ENCODE data around the gene ROR2.
A peak's percentile ranks its signal among the peaks of the same experiment; 100 is the strongest.
"Not testable (repeated sequence)": the region's sequence is repeated elsewhere in the genome, so short reads cannot be mapped to it uniquely, and the experiment has no call there.

ROR2 gene

DNA sequence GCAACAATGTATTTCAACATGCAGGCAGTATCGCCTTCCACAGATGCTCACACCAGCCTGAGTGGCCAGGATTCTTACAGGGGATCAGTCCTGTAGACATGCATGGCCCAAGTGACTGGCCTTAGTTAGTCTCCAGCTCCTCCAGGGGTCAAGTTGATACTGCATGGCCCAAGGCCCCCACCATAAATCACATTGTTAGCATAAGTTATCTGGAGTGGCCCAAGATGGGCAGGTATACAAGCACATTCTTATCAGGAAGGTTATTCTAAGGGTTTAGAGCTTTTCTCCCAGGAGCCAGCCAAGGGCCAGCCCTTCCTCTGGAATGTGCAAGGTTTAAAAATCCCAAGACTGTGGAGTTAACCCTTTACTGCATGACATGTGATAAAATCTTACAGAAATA lies 295.5 kb downstream of the ROR2 start:
- H3K36me3 Mint-ChIP-seq (ENCODE audit: low read depth), result no peaks in the 10 kb centered on the region
- H3K27me3 Mint-ChIP-seq, result peaks cover 15% of the 10 kb centered on the region
- DNase-seq, result no peak
- H3K4me1 Mint-ChIP-seq (ENCODE audit: low read depth), result no peaks in the 10 kb centered on the region
- H3K9me3 Mint-ChIP-seq, result no peaks in the 10 kb centered on the region
- H3K4me3 Mint-ChIP-seq, result no peak overlapping the region
- no peak overlapping the region for H3K27ac Mint-ChIP-seq

DNA sequence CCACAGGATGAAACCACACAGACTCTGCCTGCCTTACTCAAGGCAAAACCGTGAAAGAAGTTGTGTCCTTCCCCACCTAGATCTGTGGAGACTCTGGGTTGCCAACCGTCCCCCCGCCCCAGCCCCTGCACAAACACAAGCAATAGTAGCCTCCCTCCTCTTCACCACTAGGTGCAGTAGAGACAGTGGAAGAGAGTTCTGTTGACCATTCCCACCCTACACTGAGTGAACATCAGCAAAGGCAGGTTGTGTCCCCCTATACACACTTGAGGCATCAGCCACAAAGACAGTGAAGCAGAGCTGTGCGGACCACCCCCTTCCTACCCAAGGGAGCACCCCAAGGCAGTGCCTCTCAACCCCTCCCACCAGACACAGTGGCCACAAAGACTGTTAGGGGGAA lies 302.7 kb downstream of the ROR2 start:
- no peaks in the 10 kb centered on the region for H3K4me1 Mint-ChIP-seq (ENCODE audit: low read depth)
- no peaks in the 10 kb centered on the region for H3K36me3 Mint-ChIP-seq (ENCODE audit: low read depth)
- DNase-seq, result no peak
- no peak overlapping the region for H3K27ac Mint-ChIP-seq
- H3K27me3 Mint-ChIP-seq, result peaks cover 40% of the 10 kb centered on the region
- no peaks in the 10 kb centered on the region for H3K9me3 Mint-ChIP-seq
- no peak overlapping the region for H3K4me3 Mint-ChIP-seq

GRCh38 chr9:91646702-91647101 lies 303.3 kb downstream of the ROR2 start:
- H3K27me3 Mint-ChIP-seq, result peaks cover 40% of the 10 kb centered on the region

DNA sequence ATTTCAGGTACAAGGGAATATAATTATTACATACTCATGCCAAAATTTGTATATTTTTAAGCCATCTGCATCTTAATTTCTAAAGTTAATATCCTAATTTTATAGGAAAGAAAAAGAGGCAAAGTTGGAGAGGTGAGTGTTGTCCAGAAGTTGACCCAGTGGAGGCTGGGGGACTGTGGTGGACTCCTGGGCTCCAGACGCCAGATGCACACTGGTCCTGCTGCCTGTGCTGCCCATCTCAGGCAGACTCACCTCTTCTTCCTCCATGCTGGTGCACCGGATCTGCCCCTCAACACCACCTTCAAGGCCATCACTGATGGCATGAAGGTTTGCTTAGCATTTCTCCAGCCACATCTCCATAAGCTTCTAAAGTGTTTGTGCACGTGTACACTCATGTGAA lies 305.6 kb downstream of the ROR2 start:
- no peak overlapping the region for H3K27ac Mint-ChIP-seq
- no peak overlapping the region for H3K4me3 Mint-ChIP-seq

More at GRCh38 chr9:91646702-91647101, 303.3 kb downstream of the ROR2 start:
- DNase-seq, result no peak
- Mint-ChIP-seq H3K9me3 (peaks cover 2% of the 10 kb centered on the region), H3K36me3 (ENCODE audit: low read depth) (no peaks in the 10 kb centered on the region), H3K4me1 (ENCODE audit: low read depth) (no peaks in the 10 kb centered on the region), H3K27ac (no peak overlapping the region), H3K4me3 (no peak overlapping the region)

GRCh38 chr9:91643481-91644077 lies 306.4 kb downstream of the ROR2 start:
- Mint-ChIP-seq H3K27me3 (peaks cover 37% of the 10 kb centered on the region), H3K27ac (no peak overlapping the region), H3K4me3 (no peak overlapping the region), H3K9me3 (peaks cover 6% of the 10 kb centered on the region), H3K4me1 (ENCODE audit: low read depth) (no peaks in the 10 kb centered on the region), H3K36me3 (ENCODE audit: low read depth) (no peaks in the 10 kb centered on the region)
- DNase-seq, result no peak

More for the DNA sequence above, 305.6 kb downstream of the ROR2 start:
- no peaks in the 10 kb centered on the region for H3K4me1 Mint-ChIP-seq (ENCODE audit: low read depth)
- DNase-seq, result no peak
- H3K36me3 Mint-ChIP-seq (ENCODE audit: low read depth), result no peaks in the 10 kb centered on the region
- H3K9me3 Mint-ChIP-seq, result peaks cover 6% of the 10 kb centered on the region
- H3K27me3 Mint-ChIP-seq, result peaks cover 37% of the 10 kb centered on the region

- H3K27me3 Mint-ChIP-seq, result peaks cover 41% of the 10 kb centered on the region
- H3K4me3 Mint-ChIP-seq, result no peak overlapping the region
- H3K27ac Mint-ChIP-seq, result no peak overlapping the region
- no peaks in the 10 kb centered on the region for H3K36me3 Mint-ChIP-seq (ENCODE audit: low read depth)
- H3K4me1 Mint-ChIP-seq (ENCODE audit: low read depth), result no peaks in the 10 kb centered on the region
- peaks cover 6% of the 10 kb centered on the region for H3K9me3 Mint-ChIP-seq
- no peak for DNase-seq
Measured at GRCh38 chr9:91642771-91643170, 307.3 kb downstream of the ROR2 start.

- Mint-ChIP-seq H3K4me3 (no peak overlapping the region), H3K4me1 (ENCODE audit: low read depth) (no peaks in the 10 kb centered on the region)
Measured at GRCh38 chr9:91640428-91640827, 309.6 kb downstream of the ROR2 start.

DNA sequence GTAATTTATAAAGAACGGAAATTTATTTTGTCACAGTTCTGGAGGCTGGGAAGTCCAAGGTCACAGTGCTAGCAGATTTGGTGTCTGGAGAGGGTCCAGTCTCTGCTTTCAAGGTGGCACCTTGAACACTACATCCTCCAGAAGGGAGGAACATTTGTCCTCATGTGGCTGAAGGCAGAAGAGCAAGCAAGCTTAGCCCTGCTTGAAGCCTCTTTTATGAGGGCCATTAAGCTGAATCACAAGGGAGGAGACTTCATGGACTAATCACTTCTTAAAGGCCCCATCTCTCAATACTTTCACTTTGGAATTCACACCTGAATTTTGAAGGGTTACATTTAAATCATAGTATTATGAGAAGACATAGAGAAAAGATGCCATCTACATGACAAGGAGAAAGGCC lies 311.0 kb downstream of the ROR2 start:
- DNase-seq, result no peak
- peaks cover 31% of the 10 kb centered on the region for H3K27me3 Mint-ChIP-seq
- no peaks in the 10 kb centered on the region for H3K36me3 Mint-ChIP-seq (ENCODE audit: low read depth)
- H3K27ac Mint-ChIP-seq, result no peak overlapping the region
- H3K4me3 Mint-ChIP-seq, result no peak overlapping the region
- peaks cover 6% of the 10 kb centered on the region for H3K9me3 Mint-ChIP-seq
- H3K4me1 Mint-ChIP-seq (ENCODE audit: low read depth), result no peaks in the 10 kb centered on the region

More at GRCh38 chr9:91640428-91640827, 309.6 kb downstream of the ROR2 start:
- H3K36me3 Mint-ChIP-seq (ENCODE audit: low read depth), result no peaks in the 10 kb centered on the region
- peaks cover 29% of the 10 kb centered on the region for H3K27me3 Mint-ChIP-seq
- peaks cover 6% of the 10 kb centered on the region for H3K9me3 Mint-ChIP-seq
- no peak overlapping the region for H3K27ac Mint-ChIP-seq
- no peak for DNase-seq

- H3K4me1 Mint-ChIP-seq (ENCODE audit: low read depth); DNase-seq; H3K4me3 Mint-ChIP-seq; H3K9me3 Mint-ChIP-seq; H3K36me3 Mint-ChIP-seq (ENCODE audit: low read depth); H3K27ac Mint-ChIP-seq: not testable (repeated sequence)
- peaks cover 62% of the 10 kb centered on the region for H3K27me3 Mint-ChIP-seq
Measured at GRCh38 chr9:91634832-91635231, 315.2 kb downstream of the ROR2 start.

DNA sequence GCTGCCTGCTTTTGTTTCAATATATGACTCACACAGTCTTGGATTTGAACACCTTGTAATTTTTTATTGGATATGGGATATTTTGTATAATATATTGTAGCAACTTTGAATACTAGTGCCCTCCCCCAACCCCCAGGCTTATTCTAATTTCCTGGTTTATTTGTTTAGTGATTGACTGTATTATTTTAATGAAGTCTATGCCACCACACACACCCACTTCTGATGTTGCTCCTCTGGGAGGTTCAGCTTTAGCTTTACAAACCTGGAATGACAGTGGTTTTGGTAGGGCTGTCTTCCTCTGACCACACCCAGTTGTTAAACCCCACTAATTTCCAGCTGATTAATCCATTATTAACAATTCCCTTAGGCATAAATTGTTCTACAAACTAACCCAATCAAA lies 320.3 kb downstream of the ROR2 start:
- H3K4me3 Mint-ChIP-seq, result no peak overlapping the region
- no peak overlapping the region for H3K27ac Mint-ChIP-seq
- H3K27me3 Mint-ChIP-seq, result peaks cover 70% of the 10 kb centered on the region
- H3K4me1 Mint-ChIP-seq (ENCODE audit: low read depth), result no peaks in the 10 kb centered on the region
- no peak for DNase-seq
- H3K36me3 Mint-ChIP-seq (ENCODE audit: low read depth), result no peaks in the 10 kb centered on the region
- H3K9me3 Mint-ChIP-seq, result peaks cover 4% of the 10 kb centered on the region

DNA sequence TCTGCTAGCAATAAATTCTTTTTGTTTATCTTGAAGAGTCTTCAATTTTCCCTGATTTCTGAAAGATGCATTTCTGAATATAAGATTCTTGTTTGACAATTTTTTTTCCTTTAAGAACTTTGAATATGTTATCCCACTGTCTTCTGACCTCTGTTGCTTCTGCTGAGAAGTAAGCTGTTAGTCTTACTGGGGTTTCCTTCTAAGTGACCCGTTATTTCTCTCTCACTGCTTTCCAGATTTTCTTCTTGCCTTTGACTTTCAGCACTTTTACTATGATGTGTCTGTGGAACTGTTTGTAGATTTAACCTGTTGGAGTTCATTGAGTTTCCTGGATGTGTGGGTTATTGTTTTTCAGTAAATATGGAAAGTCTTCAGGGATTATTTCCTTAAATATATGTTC lies 321.1 kb downstream of the ROR2 start:
- H3K27ac Mint-ChIP-seq, result no peak overlapping the region
- no peaks in the 10 kb centered on the region for H3K36me3 Mint-ChIP-seq (ENCODE audit: low read depth)
- no peak for DNase-seq
- H3K27me3 Mint-ChIP-seq, result peaks cover 68% of the 10 kb centered on the region
- no peaks in the 10 kb centered on the region for H3K4me1 Mint-ChIP-seq (ENCODE audit: low read depth)
- no peak overlapping the region for H3K4me3 Mint-ChIP-seq
- H3K9me3 Mint-ChIP-seq, result peaks cover 4% of the 10 kb centered on the region

GRCh38 chr9:91625331-91625730 lies 324.7 kb downstream of the ROR2 start:
- H3K4me3 Mint-ChIP-seq, result no peak overlapping the region
- H3K9me3 Mint-ChIP-seq, result peaks cover 6% of the 10 kb centered on the region
- H3K27me3 Mint-ChIP-seq, result peaks cover 64% of the 10 kb centered on the region
- H3K36me3 Mint-ChIP-seq (ENCODE audit: low read depth), result no peaks in the 10 kb centered on the region
- peaks cover 8% of the 10 kb centered on the region for H3K4me1 Mint-ChIP-seq (ENCODE audit: low read depth)
- no peak overlapping the region for H3K27ac Mint-ChIP-seq
- DNase-seq, result no peak

DNA sequence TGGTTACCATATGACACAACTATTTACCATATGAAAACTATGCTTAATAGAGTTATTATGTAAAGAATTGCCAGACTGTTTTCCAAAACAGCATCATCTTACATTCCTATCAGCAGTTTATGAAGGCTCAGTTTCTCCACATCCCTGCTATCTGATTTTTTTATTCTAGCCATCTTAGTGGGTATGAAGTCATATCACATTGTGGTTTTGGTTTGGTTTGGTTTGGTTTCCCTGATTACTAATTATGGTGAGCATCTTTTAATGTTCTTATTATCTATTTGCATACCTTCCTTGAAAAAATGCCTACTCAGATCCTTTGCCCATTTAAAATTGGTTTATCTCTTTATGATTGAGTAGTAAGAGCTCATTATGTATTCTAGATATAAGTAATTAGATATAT lies 327.0 kb downstream of the ROR2 start:
- Mint-ChIP-seq H3K27me3 (peaks cover 69% of the 10 kb centered on the region), H3K36me3 (ENCODE audit: low read depth) (no peaks in the 10 kb centered on the region), H3K27ac (peak overlapping the region; percentile 47), H3K9me3 (peaks cover 5% of the 10 kb centered on the region), H3K4me1 (ENCODE audit: low read depth) (peaks cover 8% of the 10 kb centered on the region), H3K4me3 (no peak overlapping the region)
- no peak for DNase-seq

DNA sequence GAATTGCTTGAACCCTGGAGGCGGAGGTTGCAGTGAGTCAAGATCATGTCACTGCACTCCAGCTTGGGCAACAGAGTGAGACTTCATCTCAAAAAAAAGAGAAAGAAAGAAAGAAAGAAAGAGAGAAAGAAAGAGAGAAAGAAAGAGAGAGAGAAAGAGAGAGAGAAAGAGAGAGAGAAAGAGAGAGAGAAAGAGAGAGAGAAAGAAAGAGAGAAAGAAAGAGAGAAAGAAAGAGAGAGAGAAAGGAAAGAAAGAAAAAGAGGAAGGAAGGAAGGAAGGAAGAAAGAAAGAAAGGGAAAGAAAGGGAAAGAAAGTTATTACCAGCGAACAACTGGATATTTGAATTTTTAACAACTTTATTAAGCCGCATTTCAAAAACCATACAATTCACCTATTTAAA lies 327.9 kb downstream of the ROR2 start:
- not testable (repeated sequence) for H3K4me3 Mint-ChIP-seq

GRCh38 chr9:91614044-91614443 lies 336.0 kb downstream of the ROR2 start:
- not testable (repeated sequence) for H3K4me3 Mint-ChIP-seq; DNase-seq; H3K36me3 Mint-ChIP-seq (ENCODE audit: low read depth); H3K27ac Mint-ChIP-seq; H3K9me3 Mint-ChIP-seq; H3K4me1 Mint-ChIP-seq (ENCODE audit: low read depth)
- H3K27me3 Mint-ChIP-seq, result peaks cover 38% of the 10 kb centered on the region

More for the DNA sequence above, 327.9 kb downstream of the ROR2 start:
- DNase-seq; H3K4me1 Mint-ChIP-seq (ENCODE audit: low read depth); H3K9me3 Mint-ChIP-seq; H3K36me3 Mint-ChIP-seq (ENCODE audit: low read depth); H3K27ac Mint-ChIP-seq: not testable (repeated sequence)
- H3K27me3 Mint-ChIP-seq, result peaks cover 70% of the 10 kb centered on the region

DNA sequence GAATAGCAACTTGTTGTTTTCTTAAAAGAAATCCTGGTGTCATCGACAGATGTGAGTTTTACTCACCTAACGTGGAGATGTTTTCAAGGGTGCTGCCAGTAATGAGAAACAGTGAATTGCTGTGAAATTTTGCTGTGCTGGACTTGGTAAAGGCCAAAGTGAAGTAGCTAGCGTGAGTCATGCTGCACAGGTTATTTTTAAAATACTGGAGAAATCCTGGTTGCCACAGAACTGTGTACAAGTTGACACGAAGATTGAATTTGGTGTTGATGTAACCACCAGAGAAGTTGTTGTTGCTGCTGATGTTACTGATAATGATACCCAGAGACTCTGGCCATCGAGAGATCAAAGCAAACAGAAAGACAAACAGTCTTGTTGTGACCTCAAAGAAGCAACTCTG lies 338.4 kb downstream of the ROR2 start:
- Mint-ChIP-seq H3K9me3 (no peaks in the 10 kb centered on the region), H3K27me3 (peaks cover 36% of the 10 kb centered on the region), H3K27ac (no peak overlapping the region), H3K36me3 (ENCODE audit: low read depth) (no peaks in the 10 kb centered on the region), H3K4me1 (ENCODE audit: low read depth) (no peaks in the 10 kb centered on the region), H3K4me3 (no peak overlapping the region)
- DNase-seq, result no peak
